GM06990 (cell line): Measurements from ENCODE around the gene ACAD9.

Experiments used
- DNase-seq: peaks from one replicate; pipeline ENCODE4 v3.0.0-alpha.2; 2011; ENCODE audit not compliant: insufficient read length; ENCODE audit errors: extremely low read depth
- H3K27me3 ChIP-seq: replicated peaks from 2 replicates; pipeline ENCODE4 v1.6.0; 2011; ENCODE audit warnings: low read length; ENCODE audit not compliant: control insufficient read depth, insufficient read depth
- H3K36me3 ChIP-seq: 2 replicates; pipeline ENCODE4 v1.5.1; 2011; ENCODE audit warnings: low read length; ENCODE audit not compliant: control insufficient read depth, insufficient read depth
- H3K4me3 ChIP-seq: replicated peaks from 2 replicates; pipeline ENCODE4 v1.5.1; 2011; ENCODE audit warnings: low read depth, mild to moderate bottlenecking, control low read depth, low read length
- TF ChIP-seq, protein P1 (sequence below): IDR thresholded peaks from 2 replicates; pipeline ENCODE4 v1.5.1; 2011; ENCODE audit warnings: low read length, control low read depth, mild to moderate bottlenecking, inconsistent platforms; ENCODE audit not compliant: insufficient read depth, poor library complexity, severe bottlenecking

ACAD9 gene

DNA sequence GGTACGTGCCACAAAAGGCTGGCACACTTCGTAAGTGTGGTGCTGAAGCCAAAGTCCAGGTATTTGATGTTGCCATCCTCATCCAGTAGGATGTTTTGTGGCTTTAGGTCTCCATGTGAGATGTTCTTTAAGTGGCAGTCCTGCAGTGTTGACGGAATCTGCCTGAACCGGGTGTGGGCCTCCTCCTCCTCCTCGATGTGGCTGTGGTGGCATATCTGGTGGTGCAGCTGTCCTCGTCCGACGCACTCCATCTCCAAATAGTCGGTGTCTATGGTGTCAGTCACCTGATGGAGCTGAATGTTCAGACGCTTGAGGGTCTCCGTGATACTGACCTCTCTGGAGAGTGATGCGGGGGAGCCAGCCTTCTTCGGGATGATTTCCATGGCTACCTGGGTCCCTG, 30.5 kb upstream of the ACAD9 start:
- H3K36me3 ChIP-seq = no peaks in the 10 kb centered on the region
- H3K27me3 ChIP-seq = no peaks in the 10 kb centered on the region
- TF ChIP-seq, protein P1, sequence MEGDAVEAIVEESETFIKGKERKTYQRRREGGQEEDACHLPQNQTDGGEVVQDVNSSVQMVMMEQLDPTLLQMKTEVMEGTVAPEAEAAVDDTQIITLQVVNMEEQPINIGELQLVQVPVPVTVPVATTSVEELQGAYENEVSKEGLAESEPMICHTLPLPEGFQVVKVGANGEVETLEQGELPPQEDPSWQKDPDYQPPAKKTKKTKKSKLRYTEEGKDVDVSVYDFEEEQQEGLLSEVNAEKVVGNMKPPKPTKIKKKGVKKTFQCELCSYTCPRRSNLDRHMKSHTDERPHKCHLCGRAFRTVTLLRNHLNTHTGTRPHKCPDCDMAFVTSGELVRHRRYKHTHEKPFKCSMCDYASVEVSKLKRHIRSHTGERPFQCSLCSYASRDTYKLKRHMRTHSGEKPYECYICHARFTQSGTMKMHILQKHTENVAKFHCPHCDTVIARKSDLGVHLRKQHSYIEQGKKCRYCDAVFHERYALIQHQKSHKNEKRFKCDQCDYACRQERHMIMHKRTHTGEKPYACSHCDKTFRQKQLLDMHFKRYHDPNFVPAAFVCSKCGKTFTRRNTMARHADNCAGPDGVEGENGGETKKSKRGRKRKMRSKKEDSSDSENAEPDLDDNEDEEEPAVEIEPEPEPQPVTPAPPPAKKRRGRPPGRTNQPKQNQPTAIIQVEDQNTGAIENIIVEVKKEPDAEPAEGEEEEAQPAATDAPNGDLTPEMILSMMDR = no peak
- H3K4me3 ChIP-seq = no peak overlapping the region
- no peak for DNase-seq

DNA sequence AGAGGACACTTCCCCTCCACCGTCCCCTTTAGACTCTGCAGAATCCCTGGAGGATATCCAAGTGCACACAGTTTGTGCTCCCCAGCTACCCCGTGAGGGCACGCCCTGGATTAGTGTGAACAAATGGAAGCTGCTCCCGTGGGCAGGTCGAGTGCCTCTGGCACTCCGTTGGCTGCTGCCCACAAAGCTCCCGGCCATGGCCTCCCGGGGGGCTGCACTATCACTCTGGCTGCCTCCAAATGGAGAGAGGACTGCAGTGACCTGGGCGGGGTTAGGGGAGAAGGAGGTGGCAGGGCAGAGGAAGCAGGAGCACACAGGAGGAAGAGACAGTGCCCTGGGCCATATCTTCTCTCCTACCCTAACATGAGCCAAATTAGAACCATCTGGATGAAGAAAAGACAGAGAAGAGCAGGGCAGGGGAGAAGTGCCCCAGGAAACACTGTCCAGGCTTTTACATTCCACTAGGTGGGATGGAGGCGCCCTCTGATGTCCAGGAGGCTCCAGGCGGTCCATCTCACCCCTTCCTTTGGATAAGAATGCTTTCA, 29.4 kb upstream of the ACAD9 start:
- Histone ChIP-seq H3K27me3 (no peaks in the 10 kb centered on the region), H3K36me3 (no peaks in the 10 kb centered on the region), H3K4me3 (no peak overlapping the region)
- TF ChIP-seq, protein P1 = no peak
- no peak for DNase-seq

DNA sequence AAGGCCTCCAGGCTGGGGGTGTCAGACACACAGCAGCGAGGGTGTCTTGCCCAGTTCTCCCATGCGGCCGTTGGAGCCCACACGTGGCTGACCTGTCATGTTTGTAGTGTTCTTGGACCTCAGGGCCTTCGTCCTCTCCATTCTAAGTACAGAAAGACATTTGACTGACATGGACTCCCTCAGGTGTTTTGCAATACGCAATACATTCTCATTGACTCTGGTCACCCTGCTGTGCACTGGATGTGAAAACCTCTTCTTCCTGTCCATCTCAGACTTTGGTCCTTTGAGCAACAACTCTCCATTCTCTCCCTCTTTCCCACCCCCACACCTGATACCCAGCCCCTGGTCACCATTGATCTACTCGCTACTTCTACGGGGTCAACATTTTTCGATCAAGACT, 28.9 kb upstream of the ACAD9 start:
- no peak for DNase-seq
- TF ChIP-seq, protein P1 = no peak

DNA sequence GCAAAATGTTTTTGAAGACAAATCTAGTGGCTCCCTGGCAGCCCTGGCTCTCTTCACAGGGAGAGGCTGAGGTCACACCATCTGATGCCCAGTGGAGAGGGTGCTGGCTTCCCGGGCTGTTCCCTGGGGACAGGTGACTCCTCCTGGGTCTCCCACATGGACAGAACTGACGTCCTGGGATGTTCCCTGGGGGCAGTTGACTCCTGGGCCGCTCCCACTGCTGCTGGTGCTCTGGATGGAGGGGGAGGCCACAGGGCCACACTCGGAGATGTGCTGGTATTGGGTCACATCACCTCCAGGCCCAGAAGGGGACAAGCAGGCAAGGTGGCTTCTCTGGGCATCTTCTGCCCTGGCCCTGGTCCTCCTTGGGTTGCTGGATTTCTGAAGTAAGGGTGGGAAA, 27.8 kb upstream of the ACAD9 start:
- H3K27me3 ChIP-seq = no peaks in the 10 kb centered on the region
- no peaks in the 10 kb centered on the region for H3K36me3 ChIP-seq
- no peak for DNase-seq
- TF ChIP-seq, protein P1 = no peak
- H3K4me3 ChIP-seq = no peak overlapping the region

More for the DNA sequence above, 28.9 kb upstream of the ACAD9 start:
- H3K4me3 ChIP-seq = no peak overlapping the region
- H3K36me3 ChIP-seq = no peaks in the 10 kb centered on the region
- no peaks in the 10 kb centered on the region for H3K27me3 ChIP-seq

DNA sequence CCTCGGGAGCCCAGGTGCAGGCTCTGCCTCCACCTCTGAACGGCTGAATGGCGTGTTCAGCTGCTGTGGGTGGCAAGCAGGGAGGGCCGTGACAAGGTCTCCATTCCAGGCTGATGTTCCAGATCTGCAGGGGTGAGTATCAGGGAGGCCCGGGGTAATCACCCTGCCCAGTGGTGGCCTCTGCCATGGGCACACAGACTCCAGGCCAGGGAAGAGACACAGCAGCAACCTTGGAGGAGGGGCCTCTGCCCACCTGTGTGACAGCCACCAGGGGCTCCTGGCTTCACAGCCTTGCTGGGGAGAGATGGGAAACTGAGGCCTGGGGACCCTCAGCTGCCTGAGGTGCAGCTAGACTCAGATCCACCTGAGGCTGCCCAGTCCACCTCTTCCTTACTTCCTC, 25.6 kb upstream of the ACAD9 start:
- TF ChIP-seq, protein P1 = no peak

DNA sequence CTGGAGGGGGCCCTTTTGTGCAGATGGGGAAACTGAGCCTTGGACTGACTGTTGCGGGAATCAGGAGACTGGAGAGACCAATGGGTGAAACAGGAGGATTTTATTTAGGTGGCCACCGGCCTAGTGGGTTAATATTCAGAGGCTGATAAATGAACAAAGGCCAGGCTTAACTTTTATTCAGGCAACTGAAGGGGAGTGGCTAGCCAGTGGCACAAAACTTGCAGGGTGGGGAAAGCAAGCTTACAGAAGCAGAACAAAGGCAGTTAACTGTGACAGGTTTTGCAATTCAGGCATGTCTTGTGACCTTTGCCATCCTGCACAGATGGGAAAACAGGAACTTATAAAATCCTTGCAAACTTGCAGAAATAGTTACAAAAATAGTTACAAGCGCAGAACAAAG, 24.9 kb upstream of the ACAD9 start:
- Histone ChIP-seq H3K36me3 (no peaks in the 10 kb centered on the region), H3K4me3 (no peak overlapping the region), H3K27me3 (no peaks in the 10 kb centered on the region)
- TF ChIP-seq, protein P1 = no peak
- DNase-seq = no peak

More for the DNA sequence above, 25.6 kb upstream of the ACAD9 start:
- no peaks in the 10 kb centered on the region for H3K36me3 ChIP-seq
- no peak overlapping the region for H3K4me3 ChIP-seq
- no peak for DNase-seq
- H3K27me3 ChIP-seq = no peaks in the 10 kb centered on the region
